Mesothelial cell of epicardium (in vitro differentiated cells): ENCODE measurements around the gene DISC1. TPM values are rescaled to one million over a fixed set of nuclear protein-coding genes. Genes with fewer than 3 reads are reported as not detected.

Source experiments
- DNase-seq, 2 experiments: peaks; one replicate each; pipeline ENCODE4 v3.0.0; 2021; ENCODE audit warnings: low spot score in 2 of 2; ENCODE audit not compliant: unreplicated experiment in 2 of 2
- H3K27ac Mint-ChIP-seq: 2 replicates; pipeline ENCODE4 v1.8.0; 2021; ENCODE audit warnings: mixed read lengths
- H3K27me3 Mint-ChIP-seq: 2 replicates; pipeline ENCODE4 v1.8.0; 2021; ENCODE audit warnings: low read depth, mixed read lengths
- H3K36me3 Mint-ChIP-seq: 2 replicates; pipeline ENCODE4 v1.8.0; 2021; ENCODE audit warnings: mixed read lengths
- H3K4me1 Mint-ChIP-seq: 2 replicates; pipeline ENCODE4 v1.8.0; 2021; ENCODE audit warnings: mixed read lengths
- H3K4me3 Mint-ChIP-seq: 2 replicates; pipeline ENCODE4 v1.8.0; 2021; ENCODE audit warnings: mild to moderate bottlenecking, moderate library complexity, mixed read lengths
- H3K9me3 Mint-ChIP-seq: 2 replicates; pipeline ENCODE4 v1.8.0; 2021; ENCODE audit warnings: mixed read lengths
- total RNA-seq: library from RNA; stranded (reverse); gene quantifications from 3 replicates; pipeline ENCODE4 v1.2.1, GENCODE V29; 2021
- TF ChIP-seq, protein P1 (sequence below): fragments of 200-600 bp; sonication (generic); IDR thresholded peaks from one replicate; pipeline ENCODE4 v1.5.0; 2021; ENCODE audit warnings: antibody characterized with exemption; ENCODE audit not compliant: unreplicated experiment

DISC1 gene
- total RNA-seq, 1 donor from 2014 or later, result 9.1 TPM

DNA sequence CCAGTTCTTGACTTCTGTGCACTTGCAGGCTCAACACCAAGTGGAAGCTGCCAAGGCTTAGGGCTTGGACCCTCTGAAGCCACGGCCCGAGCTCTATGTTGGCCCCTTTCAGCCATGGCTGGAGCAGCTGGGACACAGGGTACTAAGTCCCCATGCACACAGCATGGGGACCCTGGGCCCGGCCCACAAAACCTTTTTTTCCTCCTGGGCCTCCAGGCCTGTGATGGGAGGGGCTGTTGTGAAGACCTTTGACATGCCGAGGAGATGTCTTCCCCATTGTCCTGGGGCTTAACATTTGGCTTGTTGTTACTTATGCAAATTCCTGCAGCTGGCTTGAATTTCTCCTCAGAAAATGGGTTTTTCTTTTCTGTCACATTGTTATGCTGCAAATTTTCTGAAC is 59.8 kb downstream of the DISC1 start:
- Mint-ChIP-seq H3K27me3 (no peaks in the 10 kb centered on the region), H3K4me3 (no peak overlapping the region), H3K27ac (no peak overlapping the region), H3K36me3 (peaks cover 7% of the 10 kb centered on the region), H3K4me1 (peaks cover 1% of the 10 kb centered on the region), H3K9me3 (peaks cover 7% of the 10 kb centered on the region)
- DNase-seq, result no peak
- TF ChIP-seq, protein P1, sequence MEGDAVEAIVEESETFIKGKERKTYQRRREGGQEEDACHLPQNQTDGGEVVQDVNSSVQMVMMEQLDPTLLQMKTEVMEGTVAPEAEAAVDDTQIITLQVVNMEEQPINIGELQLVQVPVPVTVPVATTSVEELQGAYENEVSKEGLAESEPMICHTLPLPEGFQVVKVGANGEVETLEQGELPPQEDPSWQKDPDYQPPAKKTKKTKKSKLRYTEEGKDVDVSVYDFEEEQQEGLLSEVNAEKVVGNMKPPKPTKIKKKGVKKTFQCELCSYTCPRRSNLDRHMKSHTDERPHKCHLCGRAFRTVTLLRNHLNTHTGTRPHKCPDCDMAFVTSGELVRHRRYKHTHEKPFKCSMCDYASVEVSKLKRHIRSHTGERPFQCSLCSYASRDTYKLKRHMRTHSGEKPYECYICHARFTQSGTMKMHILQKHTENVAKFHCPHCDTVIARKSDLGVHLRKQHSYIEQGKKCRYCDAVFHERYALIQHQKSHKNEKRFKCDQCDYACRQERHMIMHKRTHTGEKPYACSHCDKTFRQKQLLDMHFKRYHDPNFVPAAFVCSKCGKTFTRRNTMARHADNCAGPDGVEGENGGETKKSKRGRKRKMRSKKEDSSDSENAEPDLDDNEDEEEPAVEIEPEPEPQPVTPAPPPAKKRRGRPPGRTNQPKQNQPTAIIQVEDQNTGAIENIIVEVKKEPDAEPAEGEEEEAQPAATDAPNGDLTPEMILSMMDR, result no peak

- peaks cover 7% of the 10 kb centered on the region for H3K9me3 Mint-ChIP-seq
- H3K27me3 Mint-ChIP-seq, result no peaks in the 10 kb centered on the region
- H3K4me3 Mint-ChIP-seq, result no peak overlapping the region
Measured at GRCh38 chr1:231688989-231689388, 62.4 kb downstream of the DISC1 start.

GRCh38 chr1:231690059-231690458 is 63.5 kb downstream of the DISC1 start:
- no peak overlapping the region for H3K27ac Mint-ChIP-seq

More at GRCh38 chr1:231688989-231689388, 62.4 kb downstream of the DISC1 start:
- Mint-ChIP-seq H3K27ac (no peak overlapping the region), H3K36me3 (peaks cover 7% of the 10 kb centered on the region), H3K4me1 (peaks cover 6% of the 10 kb centered on the region)
- DNase-seq, result no peak
- TF ChIP-seq, protein P1, result no peak

DNA sequence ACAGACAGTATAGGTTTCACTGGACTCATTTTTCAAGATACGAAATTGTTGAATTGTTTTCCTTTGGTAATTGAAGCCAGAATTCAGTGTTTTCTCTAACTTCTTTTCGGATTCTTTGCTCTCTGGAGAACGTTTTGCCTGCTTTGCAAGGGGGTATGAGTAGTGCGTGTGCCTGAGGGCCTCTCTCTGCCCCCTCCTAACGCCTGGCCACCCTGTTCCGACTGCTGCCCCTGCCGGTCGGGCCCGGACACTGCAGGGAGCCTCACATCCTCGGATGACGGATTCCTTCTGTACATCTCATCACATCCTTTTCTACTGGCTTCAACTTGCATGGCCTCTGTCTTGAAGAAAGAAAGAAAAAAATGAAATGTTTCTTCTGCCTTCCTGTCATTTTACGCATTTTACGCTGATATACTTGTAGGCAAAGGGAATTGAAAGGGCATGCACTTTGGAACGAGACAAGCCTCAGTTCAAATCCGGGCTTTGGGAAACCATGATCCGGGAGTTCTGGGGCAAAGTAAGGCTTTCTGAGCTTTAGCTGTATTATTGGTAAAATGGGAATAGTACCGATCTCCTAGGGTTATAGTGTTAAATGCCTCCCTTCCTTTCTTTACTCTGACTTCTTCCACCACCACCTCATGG is 65.1 kb downstream of the DISC1 start:
- Mint-ChIP-seq H3K9me3 (peaks cover 5% of the 10 kb centered on the region), H3K4me1 (peaks cover 18% of the 10 kb centered on the region), H3K36me3 (peaks cover 5% of the 10 kb centered on the region), H3K4me3 (no peak overlapping the region), H3K27ac (no peak overlapping the region), H3K27me3 (no peaks in the 10 kb centered on the region)
- TF ChIP-seq, protein P1, result peak; percentile 80
- DNase-seq, result peak; percentile 42 to 70

More at GRCh38 chr1:231690059-231690458, 63.5 kb downstream of the DISC1 start:
- H3K4me3 Mint-ChIP-seq, result no peak overlapping the region
- no peak for DNase-seq
- TF ChIP-seq, protein P1, result no peak
- H3K27me3 Mint-ChIP-seq, result no peaks in the 10 kb centered on the region
- peaks cover 7% of the 10 kb centered on the region for H3K9me3 Mint-ChIP-seq
- H3K36me3 Mint-ChIP-seq, result peaks cover 7% of the 10 kb centered on the region
- peaks cover 8% of the 10 kb centered on the region for H3K4me1 Mint-ChIP-seq

- Mint-ChIP-seq H3K9me3 (no peaks in the 10 kb centered on the region), H3K27me3 (no peaks in the 10 kb centered on the region), H3K4me1 (peaks cover 18% of the 10 kb centered on the region), H3K4me3 (no peak overlapping the region), H3K36me3 (no peaks in the 10 kb centered on the region), H3K27ac (no peak overlapping the region)
- no peak for DNase-seq
- TF ChIP-seq, protein P1, result no peak
Measured at GRCh38 chr1:231693361-231694074, 66.9 kb downstream of the DISC1 start.
